ENCODE results near the gene GRM5. TPM values are rescaled to one million over a fixed set of nuclear protein-coding genes. Genes with fewer than 3 reads are reported as not detected.

The GRM5 gene
- total RNA-seq, 2 donors from 2014 or later: 0.33 TPM; not detected in 1

- DNase-seq (no peak), ATAC-seq (no peak)
- Histone ChIP-seq H3K9me3 (no peaks in the 10 kb centered on the region), H3K27me3 (no peaks in the 10 kb centered on the region), H3K4me3 (no peak overlapping the region), H3K36me3 (replicated peaks in 1 of 2; ENCODE audit: insufficient read depth in 1 of 2, low read depth in 2 of 2) (no peaks in the 10 kb centered on the region), H3K4me1 (no peaks in the 10 kb centered on the region), H3K27ac (no peak overlapping the region)
- intact Hi-C loops (cut with DNase I): no loop called here
- no peak for TF ChIP-seq CTCF (IDR thresholded peaks at IDR 0.05)
- no peak for TF ChIP-seq POLR2A (IDR thresholded peaks at IDR 0.05)
Observed at GRCh38 chr11:88644724-88645123, 421.1 kb downstream of the GRM5 start.

GRCh38 chr11:88632163-88632562 is 433.6 kb downstream of the GRM5 start:
- H3K36me3 ChIP-seq (replicated peaks in 1 of 2; ENCODE audit: insufficient read depth in 1 of 2, low read depth in 2 of 2): no peaks in the 10 kb centered on the region
- 54 to 63% methylated on average over 4 of the region's 4 CpGs for WGBS, 2 donors
- no peak overlapping the region for H3K4me3 ChIP-seq
- H3K27ac ChIP-seq: no peak overlapping the region
- no peak for TF ChIP-seq POLR2A (IDR thresholded peaks at IDR 0.05)
- TF ChIP-seq CTCF (IDR thresholded peaks at IDR 0.05): no peak
- no peaks in the 10 kb centered on the region for H3K4me1 ChIP-seq
- H3K9me3 ChIP-seq: no peaks in the 10 kb centered on the region
- H3K27me3 ChIP-seq: no peaks in the 10 kb centered on the region
- no peak for DNase-seq
- intact Hi-C loops (cut with DNase I): no loop called here
- ATAC-seq: no peak

- TF ChIP-seq CTCF (IDR thresholded peaks at IDR 0.05) (no peak), POLR2A (IDR thresholded peaks at IDR 0.05) (no peak)
- no peaks in the 10 kb centered on the region for H3K9me3 ChIP-seq
- no peaks in the 10 kb centered on the region for H3K4me1 ChIP-seq
- WGBS, 2 donors: 28 to 52% methylated on average over 1 of the region's 1 CpG
- no peaks in the 10 kb centered on the region for H3K36me3 ChIP-seq (replicated peaks in 1 of 2; ENCODE audit: insufficient read depth in 1 of 2, low read depth in 2 of 2)
- intact Hi-C loops (cut with DNase I): no loop called here
- DNase-seq (no peak), ATAC-seq (no peak)
- no peak overlapping the region for H3K4me3 ChIP-seq
- no peaks in the 10 kb centered on the region for H3K27me3 ChIP-seq
- H3K27ac ChIP-seq: no peak overlapping the region
Observed at GRCh38 chr11:88631497-88631896, 434.3 kb downstream of the GRM5 start.

DNA sequence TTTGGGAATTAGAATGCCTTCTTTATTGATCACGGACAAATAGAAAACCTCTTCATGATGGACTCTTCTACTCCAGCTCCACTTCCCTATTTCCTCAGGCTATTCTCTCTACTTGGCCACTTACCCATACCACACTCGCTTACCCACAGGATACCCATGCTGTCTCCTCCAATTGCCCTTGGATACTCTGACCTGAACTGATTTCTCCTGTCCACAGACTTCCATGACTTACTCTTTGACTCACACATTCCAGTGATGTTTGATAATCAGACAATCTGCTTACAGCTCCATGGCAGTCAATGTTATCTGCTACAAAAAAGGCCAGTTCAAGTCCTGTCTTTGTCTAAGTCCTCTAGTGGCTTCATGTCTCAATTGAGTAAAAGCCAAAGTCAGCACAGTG is 436.3 kb downstream of the GRM5 start:
- DNase-seq (no peak), ATAC-seq (no peak)
- Histone ChIP-seq H3K9me3 (no peaks in the 10 kb centered on the region), H3K27me3 (no peaks in the 10 kb centered on the region), H3K4me3 (no peak overlapping the region), H3K36me3 (replicated peaks in 1 of 2; ENCODE audit: insufficient read depth in 1 of 2, low read depth in 2 of 2) (no peaks in the 10 kb centered on the region), H3K4me1 (no peaks in the 10 kb centered on the region), H3K27ac (no peak overlapping the region)
- intact Hi-C loops (cut with DNase I): no loop called here
- WGBS, 2 donors: 79 to 83% methylated on average over 2 of the region's 2 CpGs
- no peak for TF ChIP-seq POLR2A (IDR thresholded peaks at IDR 0.05)
- TF ChIP-seq CTCF (IDR thresholded peaks at IDR 0.05): no peak

DNA sequence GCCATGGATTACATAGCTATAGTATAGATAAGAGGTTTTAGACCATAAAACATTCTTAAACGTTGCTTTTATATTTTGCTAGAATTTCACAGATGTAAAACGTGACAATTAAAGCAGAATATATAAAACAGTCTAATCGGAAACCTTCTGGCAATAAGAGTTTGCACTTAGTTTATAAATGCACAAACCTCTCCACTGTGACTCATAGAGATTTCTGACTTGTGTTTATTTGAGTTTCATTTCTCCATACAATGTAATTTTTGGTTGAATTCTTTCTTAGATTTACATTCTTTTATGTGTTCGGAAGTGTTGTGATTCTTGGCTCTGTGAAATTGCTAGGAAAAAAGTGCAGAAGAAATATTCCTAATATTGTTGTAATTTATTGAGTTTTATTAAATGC is 439.6 kb downstream of the GRM5 start:
- 47% methylated on average over 4 of the region's 4 CpGs for WGBS, 2 donors
- TF ChIP-seq CTCF (IDR thresholded peaks at IDR 0.05): no peak
- no peak for TF ChIP-seq POLR2A (IDR thresholded peaks at IDR 0.05)
- intact Hi-C loops (cut with DNase I): no loop called here
- no peak for ATAC-seq
- Histone ChIP-seq H3K4me3 (no peak overlapping the region), H3K36me3 (replicated peaks in 1 of 2; ENCODE audit: insufficient read depth in 1 of 2, low read depth in 2 of 2) (no peaks in the 10 kb centered on the region), H3K4me1 (no peaks in the 10 kb centered on the region), H3K27ac (no peak overlapping the region), H3K27me3 (no peaks in the 10 kb centered on the region), H3K9me3 (no peaks in the 10 kb centered on the region)
- no peak for DNase-seq
